Astrocyte of the cerebellum (primary cell): ENCODE measurements around the gene ADAMTS4.

Experiments
- DNase-seq: peaks from one replicate; pipeline ENCODE4 v3.0.0-alpha.2; 2011; ENCODE audit warnings: low read depth
- H3K4me3 ChIP-seq: 2 replicates; pipeline ENCODE4 v1.5.1; 2011; ENCODE audit warnings: mild to moderate bottlenecking, low read depth, low read length, moderate library complexity
- in situ Hi-C: cut with HindIII; loops from 2 replicates; pipeline ENCODE4 v1.10.0; 2017; ENCODE audit warnings: low sequenced_read_pairs
- TF ChIP-seq, protein P1 (sequence below): IDR thresholded peaks from 2 replicates; pipeline ENCODE4 v1.5.1; 2012; ENCODE audit warnings: low read length, low read depth, moderate library complexity, mild to moderate bottlenecking; ENCODE audit errors: missing control alignments

Gene ADAMTS4

GRCh38 chr1:161177112-161177935 is 21.5 kb downstream of the ADAMTS4 start, which contains the start of gene B4GALT3:
B4GALT3 (minus strand) TSS chr1:161177507; CDS start chr1:161176060, 1,447 bp downstream.
- TF ChIP-seq, protein P1, sequence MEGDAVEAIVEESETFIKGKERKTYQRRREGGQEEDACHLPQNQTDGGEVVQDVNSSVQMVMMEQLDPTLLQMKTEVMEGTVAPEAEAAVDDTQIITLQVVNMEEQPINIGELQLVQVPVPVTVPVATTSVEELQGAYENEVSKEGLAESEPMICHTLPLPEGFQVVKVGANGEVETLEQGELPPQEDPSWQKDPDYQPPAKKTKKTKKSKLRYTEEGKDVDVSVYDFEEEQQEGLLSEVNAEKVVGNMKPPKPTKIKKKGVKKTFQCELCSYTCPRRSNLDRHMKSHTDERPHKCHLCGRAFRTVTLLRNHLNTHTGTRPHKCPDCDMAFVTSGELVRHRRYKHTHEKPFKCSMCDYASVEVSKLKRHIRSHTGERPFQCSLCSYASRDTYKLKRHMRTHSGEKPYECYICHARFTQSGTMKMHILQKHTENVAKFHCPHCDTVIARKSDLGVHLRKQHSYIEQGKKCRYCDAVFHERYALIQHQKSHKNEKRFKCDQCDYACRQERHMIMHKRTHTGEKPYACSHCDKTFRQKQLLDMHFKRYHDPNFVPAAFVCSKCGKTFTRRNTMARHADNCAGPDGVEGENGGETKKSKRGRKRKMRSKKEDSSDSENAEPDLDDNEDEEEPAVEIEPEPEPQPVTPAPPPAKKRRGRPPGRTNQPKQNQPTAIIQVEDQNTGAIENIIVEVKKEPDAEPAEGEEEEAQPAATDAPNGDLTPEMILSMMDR = no peak
- no peak for DNase-seq
- H3K4me3 ChIP-seq = peak within 1 kb of the TSS; percentile 96
- in situ Hi-C loops = no loop called here

DNA sequence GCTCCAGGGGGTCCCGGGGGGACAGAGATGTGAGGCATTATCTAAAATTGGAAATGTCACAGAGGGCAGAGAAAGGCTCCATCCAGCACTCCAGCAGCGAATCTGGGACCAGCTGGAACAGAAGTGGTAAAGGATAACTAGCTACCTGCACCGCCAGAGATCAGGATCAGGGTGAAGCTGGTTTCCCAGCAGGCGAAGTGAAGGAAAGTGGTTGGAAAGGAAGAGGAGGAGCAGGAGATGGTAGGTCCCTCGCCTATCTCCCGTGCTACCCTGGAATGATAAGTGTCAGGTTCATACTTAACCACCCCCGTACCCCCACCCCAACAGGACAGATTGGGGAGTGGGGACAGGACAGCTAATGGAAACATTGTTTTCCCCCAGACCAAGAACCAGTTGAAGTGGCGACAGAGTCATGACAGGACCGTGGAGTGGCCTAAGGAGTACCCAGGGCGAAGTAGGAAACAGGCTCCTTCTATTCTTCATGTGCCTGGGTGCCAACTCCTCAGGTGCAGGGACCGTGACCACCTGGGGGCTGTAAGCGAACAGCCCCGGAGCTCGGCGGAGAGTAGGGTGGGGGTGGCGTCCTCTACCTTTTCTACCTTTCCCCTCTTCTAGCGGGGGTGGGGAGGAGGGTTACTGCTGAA is 22.3 kb downstream of the ADAMTS4 start:
- in situ Hi-C loops = no loop called here
- DNase-seq = no peak
- TF ChIP-seq, protein P1 = no peak
- peak overlapping the region; percentile 96 for H3K4me3 ChIP-seq

DNA sequence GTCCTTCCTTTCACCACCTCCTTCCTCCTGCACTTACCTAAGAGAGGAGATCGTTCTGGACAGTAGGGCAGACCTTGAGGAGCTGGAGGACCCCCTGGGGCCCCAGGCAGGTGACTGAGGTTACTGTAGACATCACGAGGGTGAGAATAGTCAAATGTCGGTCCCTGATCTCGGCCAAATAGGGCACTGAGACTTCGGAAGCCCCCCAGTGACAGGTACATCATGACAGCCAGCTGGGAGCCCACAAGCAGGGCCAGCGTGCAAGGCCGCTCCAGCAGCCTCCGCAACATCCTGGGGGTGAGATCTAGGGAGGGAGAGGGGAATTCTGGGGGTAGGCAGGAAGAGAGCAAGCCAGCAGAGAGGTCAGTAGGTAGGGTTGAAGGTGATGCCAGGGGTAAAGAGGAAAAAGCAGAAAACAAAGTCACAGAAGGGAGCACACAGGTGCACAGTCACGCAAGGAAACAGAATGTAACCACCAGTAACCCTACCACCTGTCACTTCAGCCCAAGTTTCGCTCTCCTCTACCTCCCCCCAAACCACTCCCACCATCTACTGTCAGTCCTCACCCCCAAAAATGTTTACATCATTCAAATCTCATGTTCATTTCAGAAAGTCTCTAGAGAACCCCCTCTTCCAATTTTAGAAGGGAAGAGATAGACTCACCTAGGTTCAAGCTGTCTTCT is 22.9 kb downstream of the ADAMTS4 start:
- DNase-seq = no peak
- TF ChIP-seq, protein P1 = no peak
- peak overlapping the region; percentile 96 for H3K4me3 ChIP-seq
- in situ Hi-C loops = no loop called here

DNA sequence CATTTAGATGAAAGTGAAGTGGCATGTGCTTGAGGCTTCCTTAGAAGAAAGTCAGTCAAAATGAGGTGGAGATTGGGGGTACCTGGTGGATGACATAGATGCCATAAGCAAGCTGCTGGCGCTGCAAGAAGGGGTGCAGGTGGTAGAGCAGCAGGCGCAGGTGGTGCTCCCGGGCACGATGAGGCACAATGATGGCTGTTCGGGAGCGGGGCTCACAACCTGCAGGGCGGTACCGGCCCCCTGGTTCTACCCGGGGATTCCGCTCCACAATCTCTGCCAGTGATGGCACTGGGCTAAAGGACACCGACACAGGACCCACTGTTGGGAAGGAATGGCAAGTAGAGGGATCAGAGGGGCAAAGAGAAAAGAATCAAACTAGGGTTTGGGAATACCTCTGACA is 23.9 kb downstream of the ADAMTS4 start:
- in situ Hi-C loops = no loop called here
- TF ChIP-seq, protein P1 = no peak
- no peak overlapping the region for H3K4me3 ChIP-seq
- no peak for DNase-seq

DNA sequence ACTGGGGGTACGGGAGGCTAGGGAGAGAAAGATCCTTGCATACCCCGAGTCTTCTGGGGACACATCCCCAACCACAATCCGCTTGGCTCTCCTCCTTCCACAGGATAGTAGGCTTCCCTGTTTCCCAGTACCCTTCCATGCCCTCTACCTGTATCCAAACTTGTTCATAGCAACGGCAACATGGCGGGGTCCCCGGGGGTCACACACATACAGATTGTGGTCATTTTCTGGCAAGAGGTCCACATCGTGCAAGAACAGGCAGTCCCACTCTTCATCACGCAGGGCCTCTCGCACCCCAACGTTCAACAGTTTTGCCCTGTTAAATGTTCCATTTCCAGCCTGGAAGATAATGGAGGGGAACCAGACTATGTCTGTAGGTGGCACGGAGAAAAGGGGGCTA is 25.1 kb downstream of the ADAMTS4 start:
- no peak overlapping the region for H3K4me3 ChIP-seq
- in situ Hi-C loops = no loop called here
- TF ChIP-seq, protein P1 = no peak
- no peak for DNase-seq

- no peak overlapping the region for H3K4me3 ChIP-seq
- peak; percentile 79 for DNase-seq
- TF ChIP-seq, protein P1 = no peak
- in situ Hi-C loops = no loop called here
Measured at GRCh38 chr1:161172776-161173376, 26.0 kb downstream of the ADAMTS4 start.
